Endothelial cell (in vitro differentiated cells): ENCODE data around the gene CAPN13. TPM values are rescaled to one million over a fixed set of nuclear protein-coding genes. Genes with fewer than 3 reads are reported as not detected.

Source experiments
- DNase-seq: peaks from one replicate; pipeline ENCODE4 v3.0.0; 2021; ENCODE audit warnings: low spot score
- H3K27ac Mint-ChIP-seq: one replicate; pipeline ENCODE4 v1.8.0; 2021; ENCODE audit warnings: mixed read lengths, inconsistent platforms; ENCODE audit not compliant: unreplicated experiment
- H3K27me3 Mint-ChIP-seq: one replicate; pipeline ENCODE4 v1.8.0; 2021; ENCODE audit warnings: mild to moderate bottlenecking, moderate library complexity, mixed read lengths, inconsistent platforms; ENCODE audit not compliant: unreplicated experiment
- H3K36me3 Mint-ChIP-seq: one replicate; pipeline ENCODE4 v1.8.0; 2021; ENCODE audit warnings: mild to moderate bottlenecking, low read depth, mixed read lengths, inconsistent platforms; ENCODE audit not compliant: unreplicated experiment
- H3K4me1 Mint-ChIP-seq: one replicate; pipeline ENCODE4 v1.8.0; 2021; ENCODE audit warnings: mild to moderate bottlenecking, mixed read lengths, inconsistent platforms; ENCODE audit not compliant: unreplicated experiment
- H3K4me3 Mint-ChIP-seq: one replicate; pipeline ENCODE4 v1.8.0; 2021; ENCODE audit warnings: mild to moderate bottlenecking, mixed read lengths, inconsistent platforms; ENCODE audit not compliant: unreplicated experiment
- H3K9me3 Mint-ChIP-seq: one replicate; pipeline ENCODE4 v1.8.0; 2021; ENCODE audit warnings: mixed read lengths, inconsistent platforms; ENCODE audit not compliant: unreplicated experiment
- CTCF ChIP-seq: fragments of 200-600 bp; sonication (generic); IDR thresholded peaks from one replicate; pipeline ENCODE4 v1.5.0; 2021; ENCODE audit warnings: antibody characterized with exemption; ENCODE audit not compliant: unreplicated experiment
- total RNA-seq: library from RNA; stranded (reverse); fragmentation: NEBNext Ultra II Directional; extraction: Animal tissue kit (Norgen Biotek cat#: 25700); gene quantifications from one replicate; pipeline ENCODE4 v1.2.1, GENCODE V29; 2021; ENCODE audit not compliant: unreplicated experiment

CAPN13 gene
- total RNA-seq, 1 donor from 2014 or later = 0.44 TPM

GRCh38 chr2:30681022-30681421, 126.2 kb downstream of the CAPN13 start:
- no peak for TF ChIP-seq CTCF
- Mint-ChIP-seq H3K4me3 (no peak overlapping the region), H3K4me1 (no peaks in the 10 kb centered on the region), H3K27ac (no peak overlapping the region), H3K27me3 (no peaks in the 10 kb centered on the region), H3K36me3 (no peaks in the 10 kb centered on the region), H3K9me3 (no peaks in the 10 kb centered on the region)
- DNase-seq = no peak

- no peak for DNase-seq
- no peaks in the 10 kb centered on the region for H3K4me1 Mint-ChIP-seq
- H3K36me3 Mint-ChIP-seq = no peaks in the 10 kb centered on the region
- no peak overlapping the region for H3K27ac Mint-ChIP-seq
- no peaks in the 10 kb centered on the region for H3K27me3 Mint-ChIP-seq
- H3K4me3 Mint-ChIP-seq = no peak overlapping the region
- H3K9me3 Mint-ChIP-seq = no peaks in the 10 kb centered on the region
- TF ChIP-seq CTCF = no peak
Observed at GRCh38 chr2:30680121-30680520, 127.1 kb downstream of the CAPN13 start.

- Mint-ChIP-seq H3K27ac (no peak overlapping the region), H3K4me1 (no peaks in the 10 kb centered on the region), H3K36me3 (no peaks in the 10 kb centered on the region), H3K4me3 (no peak overlapping the region), H3K27me3 (no peaks in the 10 kb centered on the region), H3K9me3 (no peaks in the 10 kb centered on the region)
- no peak for TF ChIP-seq CTCF
- DNase-seq = no peak
Observed at GRCh38 chr2:30679426-30680088, 127.7 kb downstream of the CAPN13 start.

GRCh38 chr2:30678410-30679137, 128.7 kb downstream of the CAPN13 start:
- no peak overlapping the region for H3K27ac Mint-ChIP-seq
- H3K27me3 Mint-ChIP-seq = no peaks in the 10 kb centered on the region
- no peaks in the 10 kb centered on the region for H3K9me3 Mint-ChIP-seq

More at GRCh38 chr2:30678410-30679137, 128.7 kb downstream of the CAPN13 start:
- DNase-seq = no peak
- Mint-ChIP-seq H3K36me3 (no peaks in the 10 kb centered on the region), H3K4me1 (no peaks in the 10 kb centered on the region), H3K4me3 (no peak overlapping the region)
- no peak for TF ChIP-seq CTCF
